GM12864 (cell line): Measurements from ENCODE around the gene ZNF337.
"Not testable (repeated sequence)": the region's sequence is repeated elsewhere in the genome, so short reads cannot be mapped to it uniquely, and the experiment has no call there.

Source experiments
- DNase-seq: peaks from one replicate; pipeline ENCODE4 v3.0.0-alpha.2; 2011; ENCODE audit warnings: low read depth
- H3K4me3 ChIP-seq: 2 replicates; pipeline ENCODE4 v1.5.1; 2011; ENCODE audit warnings: mild to moderate bottlenecking, low read depth, low read length, control low read depth
- TF ChIP-seq, protein P1 (sequence below): IDR thresholded peaks from 2 replicates; pipeline ENCODE4 v1.5.1; 2011; ENCODE audit warnings: low read depth, mild to moderate bottlenecking, moderate library complexity, low read length, control low read depth, inconsistent platforms; ENCODE audit errors: missing control alignments

The ZNF337 gene

DNA sequence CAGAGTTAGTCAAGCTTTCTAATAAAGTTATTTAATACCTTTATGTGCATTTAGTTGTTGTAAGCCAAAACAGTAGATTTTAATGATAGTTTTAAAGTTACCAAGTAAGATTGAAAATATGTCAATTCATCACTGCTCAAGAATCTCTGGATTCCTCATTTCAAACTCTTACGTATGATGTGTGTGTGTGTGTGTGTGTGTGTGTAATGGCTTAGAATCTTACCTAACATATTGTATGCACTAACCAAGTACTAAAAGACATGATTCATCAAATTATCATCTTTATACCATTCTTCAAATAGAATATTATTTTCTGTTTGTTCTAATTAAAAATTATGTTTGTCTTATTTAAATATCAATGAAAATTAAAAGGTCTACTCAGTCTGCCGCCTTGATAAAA is 41.5 kb upstream of the ZNF337 start:
- H3K4me3 ChIP-seq: no peak overlapping the region
- TF ChIP-seq, protein P1, sequence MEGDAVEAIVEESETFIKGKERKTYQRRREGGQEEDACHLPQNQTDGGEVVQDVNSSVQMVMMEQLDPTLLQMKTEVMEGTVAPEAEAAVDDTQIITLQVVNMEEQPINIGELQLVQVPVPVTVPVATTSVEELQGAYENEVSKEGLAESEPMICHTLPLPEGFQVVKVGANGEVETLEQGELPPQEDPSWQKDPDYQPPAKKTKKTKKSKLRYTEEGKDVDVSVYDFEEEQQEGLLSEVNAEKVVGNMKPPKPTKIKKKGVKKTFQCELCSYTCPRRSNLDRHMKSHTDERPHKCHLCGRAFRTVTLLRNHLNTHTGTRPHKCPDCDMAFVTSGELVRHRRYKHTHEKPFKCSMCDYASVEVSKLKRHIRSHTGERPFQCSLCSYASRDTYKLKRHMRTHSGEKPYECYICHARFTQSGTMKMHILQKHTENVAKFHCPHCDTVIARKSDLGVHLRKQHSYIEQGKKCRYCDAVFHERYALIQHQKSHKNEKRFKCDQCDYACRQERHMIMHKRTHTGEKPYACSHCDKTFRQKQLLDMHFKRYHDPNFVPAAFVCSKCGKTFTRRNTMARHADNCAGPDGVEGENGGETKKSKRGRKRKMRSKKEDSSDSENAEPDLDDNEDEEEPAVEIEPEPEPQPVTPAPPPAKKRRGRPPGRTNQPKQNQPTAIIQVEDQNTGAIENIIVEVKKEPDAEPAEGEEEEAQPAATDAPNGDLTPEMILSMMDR: no peak
- DNase-seq: no peak

DNA sequence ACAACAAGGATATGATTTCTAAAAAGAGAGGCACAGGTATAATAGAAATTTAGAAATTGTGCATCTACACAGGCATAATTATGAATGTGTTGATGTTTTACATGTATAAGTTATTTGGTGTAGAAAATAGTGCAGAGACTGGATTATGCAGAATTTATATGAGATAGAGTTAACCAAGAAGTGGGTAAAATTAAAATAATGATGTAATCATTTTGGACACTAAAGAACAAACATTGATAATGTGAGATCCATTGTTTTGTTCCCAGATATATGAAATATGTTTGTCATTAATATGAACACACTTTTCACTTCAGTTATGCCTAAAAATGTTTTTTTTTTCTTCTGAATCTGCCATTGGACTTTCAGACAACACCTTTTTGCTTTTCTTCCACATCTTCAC is 37.2 kb upstream of the ZNF337 start:
- H3K4me3 ChIP-seq: no peak overlapping the region
- no peak for DNase-seq
- TF ChIP-seq, protein P1: no peak

DNA sequence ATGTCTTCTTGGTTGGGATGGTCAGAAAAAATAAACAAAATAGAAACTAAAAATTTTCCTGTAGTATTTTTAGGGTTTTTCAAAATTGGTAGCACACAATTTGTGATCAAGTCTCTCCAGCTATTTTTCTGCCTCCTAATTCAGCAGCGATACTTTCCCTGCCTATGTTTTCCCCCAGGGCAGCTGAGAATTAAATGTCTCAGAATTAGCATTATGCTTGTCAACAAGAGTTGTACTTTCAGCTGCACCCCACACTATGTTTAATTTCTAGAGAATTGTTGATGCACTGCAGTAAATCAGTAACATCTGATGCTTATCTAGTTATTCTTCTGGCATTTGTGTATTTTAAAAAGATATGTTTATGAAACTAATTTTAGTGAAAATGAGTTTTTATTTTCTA is 34.2 kb upstream of the ZNF337 start:
- TF ChIP-seq, protein P1: no peak
- no peak overlapping the region for H3K4me3 ChIP-seq
- no peak for DNase-seq

DNA sequence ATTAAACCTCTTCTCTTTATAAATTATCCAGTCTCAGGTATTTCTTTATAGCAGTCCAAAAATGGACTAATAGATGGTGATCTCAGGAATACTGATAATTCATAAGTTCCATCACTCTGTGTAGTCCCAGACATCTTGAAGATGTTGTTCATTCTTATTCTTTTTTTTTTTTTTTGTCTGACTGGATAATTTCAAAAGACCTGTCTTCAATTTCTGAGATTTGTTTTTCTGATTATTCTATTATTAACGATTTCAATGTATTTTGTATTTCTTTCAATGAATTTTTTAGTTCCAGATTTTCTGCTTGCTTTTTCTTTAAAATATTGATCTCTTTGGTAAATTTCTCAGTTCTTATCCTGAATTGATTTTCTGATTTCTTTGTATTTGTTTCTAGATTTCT is 29.7 kb upstream of the ZNF337 start:
- no peak for DNase-seq
- H3K4me3 ChIP-seq: no peak overlapping the region
- TF ChIP-seq, protein P1: no peak

DNA sequence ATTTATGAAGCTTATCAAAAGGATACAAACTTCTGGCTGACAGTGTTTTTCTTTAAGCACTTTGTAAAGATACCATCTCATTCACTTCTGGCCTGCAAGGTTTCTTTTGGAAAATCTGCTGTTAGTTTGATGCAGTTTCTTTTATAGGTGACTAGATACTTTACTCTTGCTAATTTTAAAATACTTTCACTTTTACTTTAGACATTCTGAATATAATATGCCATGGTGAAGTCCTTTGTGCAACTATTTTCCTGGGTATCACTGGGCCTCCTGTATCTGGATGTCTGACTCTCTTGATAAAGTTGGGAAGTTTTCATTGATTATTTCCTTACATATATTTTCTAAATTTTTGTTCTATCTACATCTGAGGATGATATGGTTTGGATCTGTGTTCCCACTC is 29.0 kb upstream of the ZNF337 start:
- TF ChIP-seq, protein P1: no peak
- H3K4me3 ChIP-seq: no peak overlapping the region
- no peak for DNase-seq

DNA sequence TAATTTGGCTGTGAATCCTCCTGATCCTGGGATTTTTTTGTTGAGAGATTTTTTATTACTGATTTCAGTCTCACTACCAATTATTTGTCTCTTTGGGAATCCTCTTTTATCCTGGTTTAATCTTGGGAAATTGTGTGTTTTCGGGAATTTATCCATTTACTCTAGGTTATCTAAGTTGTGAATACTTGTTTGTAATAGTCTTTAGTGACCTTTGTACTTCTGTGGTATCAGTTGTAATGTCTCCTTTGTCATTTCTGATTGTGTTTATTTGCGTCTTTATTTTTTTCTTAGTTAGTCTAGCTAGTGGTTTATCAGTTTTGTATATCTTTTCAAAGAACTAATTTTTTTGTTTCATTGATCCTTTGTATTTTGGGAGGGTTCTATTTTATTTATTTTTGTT is 27.3 kb upstream of the ZNF337 start:
- DNase-seq: no peak
- TF ChIP-seq, protein P1: no peak
- H3K4me3 ChIP-seq: no peak overlapping the region

DNA sequence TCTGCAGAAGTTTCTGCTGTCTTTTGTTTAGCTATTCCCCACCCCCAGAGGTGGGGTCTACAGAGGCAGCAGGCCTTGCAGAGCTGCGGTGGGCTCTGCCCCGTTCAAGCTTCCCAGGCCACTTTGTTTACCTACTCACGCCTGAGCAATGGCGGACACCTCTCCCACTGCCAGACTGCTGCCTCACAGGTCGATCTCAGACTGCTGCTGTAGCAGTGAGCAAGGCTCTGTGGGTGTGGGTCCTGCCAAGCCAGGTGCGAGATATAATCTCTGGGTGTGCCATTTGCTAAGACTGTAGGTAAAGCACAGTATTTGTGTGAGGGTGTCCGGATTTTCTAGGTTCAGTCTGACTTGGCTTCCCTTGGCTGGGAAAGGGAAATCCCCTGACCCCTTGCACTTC is 23.6 kb upstream of the ZNF337 start:
- TF ChIP-seq, protein P1: no peak
- no peak for DNase-seq
- no peak overlapping the region for H3K4me3 ChIP-seq

DNA sequence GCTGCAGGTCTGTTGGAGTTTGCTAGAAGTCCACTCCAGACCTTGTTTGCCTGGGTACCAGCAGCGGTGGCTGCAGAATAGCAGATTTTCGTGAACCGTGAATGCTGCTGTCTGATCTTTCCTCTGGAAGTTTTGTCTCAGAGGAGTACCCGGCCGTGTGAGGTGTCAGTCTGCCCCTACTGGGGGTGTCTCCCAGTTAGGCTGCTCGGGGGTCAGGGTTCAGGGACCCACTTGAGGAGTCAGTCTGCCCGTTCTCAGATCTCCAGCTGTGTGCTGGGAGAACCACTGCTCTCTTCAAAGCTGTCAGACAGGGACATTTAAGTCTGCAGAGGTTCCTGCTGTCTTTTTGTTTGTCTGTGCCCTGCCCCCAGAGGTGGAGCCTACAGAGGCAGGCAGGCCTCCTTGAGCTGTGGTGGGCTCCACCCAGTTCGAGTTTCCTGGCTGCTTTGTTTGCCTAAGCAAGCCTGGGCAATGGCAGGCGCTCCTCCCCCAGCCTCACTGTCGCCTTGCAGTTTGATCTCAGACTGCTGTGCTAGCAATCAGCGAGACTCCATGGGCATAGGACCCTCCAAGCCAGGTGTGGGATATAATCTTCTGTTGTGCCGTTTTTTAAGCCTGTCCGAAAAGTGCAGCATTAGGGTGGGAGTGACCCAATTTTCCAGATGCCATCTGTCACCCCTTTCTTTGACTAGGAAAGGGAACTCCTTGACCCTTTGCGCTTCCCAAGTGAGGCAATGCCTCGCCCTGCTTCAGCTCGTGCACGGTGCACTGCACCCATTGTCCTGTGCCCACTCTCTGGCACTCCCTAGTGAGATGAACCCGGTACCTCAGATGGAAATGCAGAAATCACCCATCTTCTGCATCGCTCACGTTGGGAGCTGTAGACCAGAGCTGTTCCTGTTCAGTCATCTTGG is 22.5 kb upstream of the ZNF337 start:
- H3K4me3 ChIP-seq, DNase-seq: not testable (repeated sequence)
